GM21786 (cell line): Measurements from ENCODE around the gene CA11.

ENCODE experiments used
- ATAC-seq: cut with Tn5 transposase; IDR thresholded peaks from one replicate; pipeline ENCODE4 v1.9.1; 2021; ENCODE audit not compliant: unreplicated experiment

The CA11 gene

GRCh38 chr19:48630296-48631063 is 15.5 kb downstream of the CA11 start:
- ATAC-seq = no peak

DNA sequence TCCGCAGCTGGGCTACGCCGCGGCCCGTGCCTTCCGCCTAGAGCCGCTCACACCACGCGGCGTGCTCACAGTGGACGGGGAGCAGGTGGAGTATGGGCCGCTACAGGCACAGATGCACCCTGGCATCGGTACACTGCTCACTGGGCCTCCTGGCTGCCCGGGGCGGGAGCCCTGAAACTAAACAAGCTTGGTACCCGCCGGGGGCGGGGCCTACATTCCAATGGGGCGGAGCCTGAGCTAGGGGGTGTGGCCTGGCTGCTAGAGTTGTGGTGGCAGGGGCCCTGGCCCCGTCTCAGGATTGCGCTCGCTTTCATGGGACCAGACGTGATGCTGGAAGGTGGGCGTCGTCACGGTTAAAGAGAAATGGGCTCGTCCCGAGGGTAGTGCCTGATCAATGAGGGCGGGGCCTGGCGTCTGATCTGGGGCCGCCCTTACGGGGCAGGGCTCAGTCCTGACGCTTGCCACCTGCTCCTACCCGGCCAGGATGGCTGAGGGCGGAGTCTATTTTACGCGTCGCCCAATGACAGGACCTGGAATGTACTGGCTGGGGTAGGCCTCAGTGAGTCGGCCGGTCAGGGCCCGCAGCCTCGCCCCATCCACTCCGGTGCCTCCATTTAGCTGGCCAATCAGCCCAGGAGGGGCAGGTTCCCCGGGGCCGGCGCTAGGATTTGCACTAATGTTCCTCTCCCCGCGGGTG is 16.2 kb downstream of the CA11 start:
- no peak for ATAC-seq

GRCh38 chr19:48629297-48629598 is 16.7 kb downstream of the CA11 start:
- ATAC-seq = no peak

GRCh38 chr19:48628486-48629296 is 17.3 kb downstream of the CA11 start:
- no peak for ATAC-seq

GRCh38 chr19:48627865-48628314 is 18.1 kb downstream of the CA11 start:
- no peak for ATAC-seq

DNA sequence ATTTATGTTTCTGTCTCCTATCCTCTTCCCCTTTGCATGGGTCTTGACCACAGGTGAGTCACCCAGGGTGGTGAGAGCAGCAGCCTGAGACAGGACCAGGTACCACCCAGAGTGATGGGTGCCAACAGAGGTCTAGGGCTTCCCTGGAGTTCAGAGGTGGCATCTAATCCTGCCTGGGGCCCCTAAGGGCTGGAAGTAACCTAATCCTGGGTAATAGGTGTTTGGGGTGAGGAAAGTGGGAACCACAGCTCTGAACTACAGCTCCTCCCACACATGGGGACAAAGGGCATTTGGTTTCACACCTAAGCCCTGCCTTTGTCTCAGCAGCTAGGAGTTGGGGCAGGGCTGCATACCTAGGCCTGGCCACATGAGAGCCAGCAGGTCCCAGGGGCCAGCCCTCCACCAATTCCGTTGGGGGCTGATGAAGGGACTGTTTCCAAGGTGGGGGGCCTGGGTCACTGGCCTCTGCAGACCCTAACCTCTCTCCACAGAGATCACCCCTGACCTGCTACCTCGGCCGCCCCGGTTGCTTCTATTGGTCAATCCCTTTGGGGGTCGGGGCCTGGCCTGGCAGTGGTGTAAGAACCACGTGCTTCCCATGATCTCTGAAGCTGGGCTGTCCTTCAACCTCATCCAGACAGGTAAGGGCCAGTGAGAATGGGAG is 18.7 kb downstream of the CA11 start:
- ATAC-seq = no peak

DNA sequence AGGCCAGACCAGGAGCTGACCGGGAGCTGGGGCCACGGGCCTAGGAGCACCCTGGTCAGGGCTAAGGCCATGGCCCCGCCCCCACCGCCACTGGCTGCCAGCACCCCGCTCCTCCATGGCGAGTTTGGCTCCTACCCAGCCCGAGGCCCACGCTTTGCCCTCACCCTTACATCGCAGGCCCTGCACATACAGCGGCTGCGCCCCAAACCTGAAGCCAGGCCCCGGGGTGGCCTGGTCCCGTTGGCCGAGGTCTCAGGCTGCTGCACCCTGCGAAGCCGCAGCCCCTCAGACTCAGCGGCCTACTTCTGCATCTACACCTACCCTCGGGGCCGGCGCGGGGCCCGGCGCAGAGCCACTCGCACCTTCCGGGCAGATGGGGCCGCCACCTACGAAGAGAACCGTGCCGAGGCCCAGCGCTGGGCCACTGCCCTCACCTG is 20.1 kb downstream of the CA11 start:
- ATAC-seq = no peak

DNA sequence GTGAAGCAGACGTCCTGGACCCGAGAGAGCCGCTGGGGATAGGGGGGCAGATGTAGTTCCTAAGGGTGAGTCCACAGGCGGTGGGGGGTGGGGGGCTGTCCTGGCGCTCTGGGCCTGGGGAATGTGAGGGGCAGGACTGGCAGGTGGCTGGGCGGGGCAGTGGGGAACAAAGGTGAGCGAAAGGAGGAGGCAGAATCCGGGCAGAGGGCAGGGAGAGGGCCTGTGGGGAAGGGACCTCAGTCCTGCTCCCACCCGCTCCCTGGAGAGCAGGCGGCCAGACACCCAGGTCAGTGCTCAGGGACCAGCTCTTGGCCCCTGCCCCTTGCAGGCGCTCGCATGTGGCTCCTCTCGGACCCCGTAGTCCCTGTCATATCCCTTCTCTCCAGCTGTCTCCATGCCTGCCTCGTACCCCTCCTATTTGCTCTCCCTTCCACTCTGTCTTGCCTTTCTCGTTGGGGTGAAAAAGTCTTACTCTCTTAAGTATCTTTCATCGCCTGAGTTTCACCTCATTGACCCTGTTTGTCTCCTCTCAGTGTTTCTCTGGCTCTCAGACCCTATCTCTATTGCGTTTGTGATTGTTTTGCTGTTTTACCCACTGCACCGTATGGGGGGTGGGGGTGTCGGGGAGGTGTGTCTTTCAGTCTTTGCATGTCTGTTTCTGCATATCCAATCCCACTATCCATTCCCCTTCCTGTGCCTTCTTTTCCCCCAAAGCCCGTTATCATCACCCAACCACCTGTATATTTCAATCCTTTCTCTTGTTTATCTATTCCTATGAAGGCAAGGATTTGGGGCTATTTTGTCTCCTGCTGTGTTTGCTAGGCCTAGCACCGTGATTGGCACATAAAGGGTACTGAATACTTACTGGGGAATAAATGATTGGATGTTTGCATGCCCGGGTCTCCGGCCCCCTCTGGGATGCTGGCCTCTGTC is 20.9 kb downstream of the CA11 start:
- ATAC-seq = no peak

GRCh38 chr19:48624067-48624594 is 21.9 kb downstream of the CA11 start:
- ATAC-seq = peak; percentile 62

GRCh38 chr19:48623556-48624066 is 22.4 kb downstream of the CA11 start:
- no peak for ATAC-seq

- no peak for ATAC-seq
These were observed 26.0 kb downstream of the CA11 start for GRCh38 chr19:48619692-48620585.

GRCh38 chr19:48618916-48619691 is 26.9 kb downstream of the CA11 start, which contains the start of the genes RPL18 and SPHK2:
TSS of gene RPL18 (minus strand) at chr19:48619178. CDS start at chr19:48619143, 35 bp downstream.
TSS of gene SPHK2 (plus strand) at chr19:48619506. CDS start at chr19:48620515, 1,009 bp downstream.
- peak; percentile 85 for ATAC-seq

- no peak for ATAC-seq
These were observed 27.6 kb downstream of the CA11 start for GRCh38 chr19:48618278-48618915.

DNA sequence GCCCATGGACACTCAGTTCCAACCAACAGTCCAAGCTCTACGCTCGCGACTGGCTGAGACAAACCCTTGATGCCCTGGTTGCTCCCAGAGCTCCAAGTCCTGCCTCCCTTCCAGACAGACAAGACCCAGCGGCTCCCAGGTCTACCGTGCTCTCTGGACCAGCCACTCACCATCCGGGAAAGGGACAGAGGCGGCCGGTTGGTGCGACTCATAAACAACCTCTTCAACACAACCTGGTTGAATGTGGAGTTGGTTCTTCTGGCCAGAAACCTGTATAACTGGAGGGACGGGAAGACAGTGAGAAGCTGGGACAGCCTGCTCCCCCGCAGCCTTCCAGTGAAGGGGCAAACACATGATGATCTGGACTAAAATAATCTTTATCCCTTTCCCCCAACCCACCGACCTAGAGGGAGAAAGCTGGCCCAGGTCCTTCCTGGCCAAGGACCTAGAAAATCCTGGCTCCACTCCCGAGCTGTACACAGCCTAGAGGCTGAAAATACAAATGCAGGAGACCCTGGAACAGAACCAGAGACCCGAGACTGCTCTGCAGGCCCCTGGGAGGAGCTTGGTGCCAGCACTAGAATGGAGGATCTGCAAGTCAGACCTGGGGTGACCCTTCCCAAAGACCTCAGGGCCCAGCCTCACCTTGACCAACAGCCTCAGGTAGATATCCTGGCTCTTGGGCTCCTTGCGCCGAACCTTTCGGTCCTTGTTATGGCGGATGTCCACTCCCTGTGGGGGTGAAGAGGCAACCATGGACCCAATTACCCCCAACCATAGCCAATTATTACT is 28.6 kb downstream of the CA11 start:
- ATAC-seq = no peak

DNA sequence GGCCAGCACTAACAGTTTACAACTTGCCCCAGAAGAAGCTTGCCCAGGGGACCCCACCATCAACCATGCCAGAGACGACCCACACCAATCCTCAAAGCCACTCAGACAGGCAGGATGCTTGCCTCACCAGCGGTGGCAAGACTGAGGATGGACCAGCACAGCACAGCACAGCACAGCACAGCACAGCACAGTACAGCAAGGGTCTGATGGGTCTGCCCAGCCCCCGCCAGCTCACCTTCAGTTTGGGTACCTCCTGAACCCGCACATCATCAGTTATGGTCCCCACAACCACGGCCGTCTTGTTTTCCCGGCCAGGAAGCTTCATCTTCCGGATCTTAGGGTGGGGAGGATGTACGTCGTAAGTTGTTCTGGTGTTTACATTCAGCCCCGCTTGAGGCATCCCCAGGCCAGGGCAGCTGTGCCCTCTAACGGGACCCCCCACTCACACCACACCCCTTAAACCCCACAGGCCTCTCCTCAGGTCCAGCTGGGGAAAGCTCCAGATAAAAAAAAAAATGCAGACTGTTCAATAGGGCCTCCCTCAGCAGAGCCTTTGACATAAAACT is 29.4 kb downstream of the CA11 start:
- ATAC-seq = no peak

GRCh38 chr19:48616041-48616436 is 29.9 kb downstream of the CA11 start:
- no peak for ATAC-seq
